NCI-H69 (cell line): ENCODE measurements around the gene SLC14A1.

Experiments used
- DNase-seq: peaks from one replicate; lab custom pipeline; 2025; lab: John Stamatoyannopoulos, UW

SLC14A1 gene

DNA sequence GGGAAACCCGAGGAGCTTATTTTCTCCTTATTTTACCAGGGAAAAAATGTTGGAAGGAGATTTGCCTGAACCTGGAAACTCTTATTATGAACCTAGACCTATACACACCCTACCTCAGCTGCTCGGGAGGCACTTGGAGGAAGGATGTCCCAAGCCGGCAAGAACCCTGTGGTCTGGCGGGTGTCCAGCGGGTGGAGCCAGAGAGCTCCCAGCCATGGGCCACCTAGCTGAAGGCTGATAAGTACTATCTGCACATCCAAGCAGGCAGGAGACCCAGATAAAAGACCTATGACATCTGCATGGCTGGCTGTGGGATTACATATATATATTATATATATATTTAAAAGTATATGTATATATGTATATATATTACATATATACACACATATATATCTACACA, 1.1 kb upstream of the SLC14A1 start:
- peak; percentile 93 for DNase-seq

DNA sequence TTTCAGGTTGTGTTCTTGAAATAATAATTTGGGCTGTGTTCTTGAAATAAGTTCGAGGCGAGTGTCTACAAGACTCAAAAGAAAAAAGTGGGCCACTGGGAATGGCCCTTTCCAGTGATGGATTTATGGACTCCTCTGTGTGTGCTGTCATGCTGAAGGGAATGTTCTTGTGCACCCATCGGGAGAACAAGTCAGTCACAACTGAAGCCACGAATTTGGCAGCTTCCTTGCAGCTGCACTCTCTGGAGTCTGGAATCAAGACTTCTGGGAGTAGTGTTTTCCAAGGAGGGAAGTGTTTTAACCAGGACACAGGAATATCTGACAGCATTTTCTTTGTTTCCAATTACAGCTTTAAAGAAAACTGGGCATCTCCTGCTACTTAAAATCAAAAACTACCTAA, 620 bp downstream of the SLC14A1 start:
- no peak for DNase-seq

DNA sequence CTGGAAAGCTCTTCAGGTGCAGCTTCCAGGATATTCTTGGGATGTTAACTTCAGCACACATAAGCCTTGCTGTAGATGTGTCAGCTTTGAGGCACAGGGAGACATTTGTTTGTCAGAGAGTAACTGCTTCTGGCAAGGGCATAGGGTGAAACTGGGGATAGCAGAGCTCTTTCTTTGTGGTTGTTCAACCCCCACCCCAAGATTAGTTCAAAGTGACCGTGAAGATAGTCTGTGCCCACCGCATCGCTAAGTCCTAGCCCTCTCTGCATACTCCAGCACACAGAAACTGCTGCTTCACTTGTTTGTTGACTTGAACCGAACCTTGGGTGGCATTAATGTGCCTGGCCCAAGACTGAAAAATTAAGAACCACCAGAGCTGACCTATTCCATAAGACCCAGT, 1.4 kb downstream of the SLC14A1 start:
- DNase-seq, result no peak

DNA sequence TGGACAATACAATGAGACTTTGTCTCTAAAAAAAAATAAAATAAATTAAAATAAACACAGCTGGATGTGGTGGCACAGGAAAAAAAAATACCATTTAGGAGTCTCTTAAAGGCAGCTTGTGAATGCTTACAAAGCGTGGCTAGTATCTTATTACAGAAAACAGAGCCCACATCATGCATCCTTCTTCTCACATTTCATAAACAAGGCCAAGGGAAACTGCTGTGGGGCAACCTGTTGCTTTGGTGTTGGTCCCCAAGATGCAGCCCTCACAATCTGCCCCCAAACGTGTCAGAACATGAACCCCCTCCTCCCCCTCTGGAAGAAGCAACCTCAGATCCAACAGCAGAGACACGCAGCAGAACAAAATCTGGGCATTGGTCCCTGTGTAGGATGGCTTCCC, 2.6 kb downstream of the SLC14A1 start:
- DNase-seq, result no peak

DNA sequence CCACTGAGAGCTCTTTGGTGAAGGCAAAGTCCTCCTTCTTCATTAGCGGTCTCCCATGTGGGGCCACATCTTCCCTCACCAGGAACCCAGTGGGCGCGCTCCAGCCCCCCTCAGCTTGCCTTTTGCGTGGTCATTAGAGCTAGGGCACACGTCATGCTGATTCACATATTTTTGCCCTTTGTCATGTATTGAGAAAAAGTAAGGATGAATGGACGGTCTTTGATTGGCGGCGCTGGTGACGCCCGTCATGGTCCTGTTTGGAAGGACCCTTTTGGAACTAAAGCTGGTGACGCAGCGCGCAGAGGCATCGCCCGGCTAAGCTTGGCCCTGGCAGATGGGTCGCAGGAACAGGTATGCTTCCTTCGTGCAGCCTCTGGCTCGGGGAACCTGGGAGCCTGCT, 3.1 kb downstream of the SLC14A1 start:
- DNase-seq, result no peak

DNA sequence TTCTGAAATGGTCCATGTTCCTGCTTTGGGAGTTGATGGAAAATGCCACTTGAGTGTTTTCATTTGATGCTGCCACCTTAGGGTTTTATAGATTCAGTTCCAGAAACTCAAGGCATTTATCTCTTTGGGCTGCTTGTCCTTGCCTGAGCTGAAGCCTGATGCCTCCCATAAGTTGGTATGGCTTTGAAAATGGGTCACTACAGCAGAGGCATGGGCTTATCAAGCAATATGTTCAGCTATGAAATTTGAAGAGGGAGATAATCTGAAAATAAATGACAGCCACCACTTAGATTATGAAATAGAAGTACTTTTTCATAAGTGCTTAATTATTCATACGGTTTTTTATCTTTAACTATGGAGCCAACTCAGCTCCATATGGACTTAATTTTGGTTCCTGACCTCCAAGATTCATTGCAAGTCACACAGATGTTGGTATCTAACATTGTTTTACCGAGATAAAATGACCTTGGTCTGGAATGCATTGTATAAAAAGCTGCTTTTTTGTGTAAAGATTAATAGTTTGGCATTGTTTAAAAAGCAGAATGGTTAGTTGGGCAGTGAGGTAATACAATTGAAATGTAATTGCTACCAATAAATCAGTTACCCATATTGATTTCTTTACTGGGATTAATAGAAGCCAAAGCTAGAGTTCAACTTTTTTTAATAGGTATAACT, 4.5 kb downstream of the SLC14A1 start:
- DNase-seq, result no peak

DNA sequence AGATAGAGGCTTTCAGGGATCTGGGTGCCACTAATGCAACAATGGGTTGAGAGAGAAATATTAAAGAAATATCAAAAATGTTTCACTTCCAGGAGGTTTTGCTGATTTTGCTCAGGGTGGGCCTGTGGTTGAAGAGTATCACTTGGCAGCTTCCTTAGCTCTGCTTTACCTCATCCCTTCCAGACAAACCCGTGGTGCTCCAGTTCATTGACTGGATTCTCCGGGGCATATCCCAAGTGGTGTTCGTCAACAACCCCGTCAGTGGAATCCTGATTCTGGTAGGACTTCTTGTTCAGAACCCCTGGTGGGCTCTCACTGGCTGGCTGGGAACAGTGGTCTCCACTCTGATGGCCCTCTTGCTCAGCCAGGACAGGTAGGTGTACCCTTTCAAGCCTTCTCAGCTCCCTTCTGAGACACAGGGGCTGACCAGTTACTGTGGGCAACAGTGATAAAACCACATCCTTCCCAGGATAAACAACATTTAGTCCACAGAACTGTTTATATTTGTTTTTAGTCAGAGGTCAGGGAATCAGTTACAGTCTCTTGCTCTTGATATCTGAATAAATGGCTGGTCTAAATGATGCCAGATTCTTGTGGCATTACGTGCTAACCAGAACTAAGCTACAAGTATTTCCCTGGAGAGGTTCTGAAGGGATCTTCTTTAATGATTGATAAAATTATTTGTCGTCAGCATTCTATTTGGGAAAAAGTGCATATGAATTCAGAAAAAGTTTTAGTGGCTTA, 7.0 kb downstream of the SLC14A1 start:
- DNase-seq, result no peak

DNA sequence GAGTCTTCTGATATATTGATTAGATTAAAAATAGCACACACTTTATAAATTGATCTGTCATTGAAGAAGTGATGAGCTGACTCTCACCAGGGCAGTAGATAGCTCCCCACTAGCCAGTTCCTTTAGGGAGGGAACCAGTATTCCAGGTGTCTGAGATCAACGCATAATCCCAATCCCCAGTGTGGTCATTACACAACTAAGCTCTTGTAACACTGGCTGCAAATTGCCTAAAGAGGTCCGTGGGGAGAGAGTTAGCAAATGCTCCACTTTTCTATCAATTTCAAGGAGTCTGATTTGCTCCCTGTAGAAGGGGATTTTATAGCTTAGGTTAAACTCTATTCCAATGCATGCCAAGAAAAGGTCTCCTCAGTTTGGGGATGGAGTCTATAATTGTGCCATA, 7.7 kb downstream of the SLC14A1 start:
- DNase-seq, result no peak

DNA sequence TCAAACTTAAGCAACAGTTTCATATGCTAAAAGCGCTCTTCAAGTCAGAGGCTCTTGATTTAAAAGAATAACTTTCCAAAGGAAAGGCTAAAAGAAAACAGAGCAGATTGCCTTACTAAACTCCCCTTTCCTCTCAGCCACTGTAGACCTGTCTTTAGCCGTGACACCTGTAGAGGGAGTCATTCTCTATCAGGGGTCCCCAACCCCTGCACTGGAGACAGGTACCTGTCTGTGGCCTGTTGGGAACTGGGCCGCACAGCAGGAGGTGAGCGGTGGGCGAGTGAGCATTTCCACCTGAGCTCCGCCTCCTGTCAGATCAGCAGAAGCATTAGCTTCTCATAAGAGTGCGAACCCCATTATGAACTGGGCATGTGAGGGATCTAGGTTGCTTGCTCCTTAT, 9.6 kb downstream of the SLC14A1 start:
- peak; percentile 65 for DNase-seq

DNA sequence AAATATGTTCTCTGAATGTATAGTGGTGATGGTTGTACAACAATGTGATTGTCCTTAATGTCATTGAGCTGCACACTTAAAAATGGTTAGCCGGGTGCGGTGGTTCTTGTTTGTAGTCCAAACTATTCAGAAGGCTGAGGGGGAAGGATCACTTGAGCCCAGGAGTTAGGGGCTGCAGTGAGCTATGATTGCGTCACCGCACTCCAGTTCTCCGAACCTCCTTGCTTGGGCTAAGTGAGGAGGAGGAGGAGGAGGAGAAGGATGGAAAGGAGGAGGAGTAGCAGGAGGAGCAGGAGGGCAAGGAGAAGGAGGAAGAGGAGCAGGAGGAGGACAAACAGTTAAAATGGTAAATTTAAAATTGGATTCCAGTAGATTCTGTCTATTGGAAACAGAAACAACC, 10.5 kb downstream of the SLC14A1 start:
- DNase-seq, result no peak

DNA sequence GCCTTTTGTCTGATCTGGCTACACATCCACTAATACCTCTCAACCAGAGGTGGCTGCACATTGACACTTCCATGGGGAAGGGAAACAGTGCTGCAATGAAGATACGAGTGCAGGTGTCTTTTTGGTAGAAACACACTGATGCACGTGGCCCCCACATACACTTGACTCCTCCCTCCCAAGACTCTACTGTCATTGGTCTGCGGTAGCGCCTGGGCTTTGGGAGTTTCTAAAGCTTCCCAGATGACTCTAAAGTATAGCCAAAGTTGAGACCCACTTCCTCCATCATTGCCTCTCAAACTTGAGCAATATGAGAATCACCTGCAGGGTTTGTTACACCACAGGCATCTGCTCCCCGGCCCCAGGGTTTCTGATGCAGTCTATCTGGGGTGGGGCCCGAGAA, 11.0 kb downstream of the SLC14A1 start:
- DNase-seq, result no peak

DNA sequence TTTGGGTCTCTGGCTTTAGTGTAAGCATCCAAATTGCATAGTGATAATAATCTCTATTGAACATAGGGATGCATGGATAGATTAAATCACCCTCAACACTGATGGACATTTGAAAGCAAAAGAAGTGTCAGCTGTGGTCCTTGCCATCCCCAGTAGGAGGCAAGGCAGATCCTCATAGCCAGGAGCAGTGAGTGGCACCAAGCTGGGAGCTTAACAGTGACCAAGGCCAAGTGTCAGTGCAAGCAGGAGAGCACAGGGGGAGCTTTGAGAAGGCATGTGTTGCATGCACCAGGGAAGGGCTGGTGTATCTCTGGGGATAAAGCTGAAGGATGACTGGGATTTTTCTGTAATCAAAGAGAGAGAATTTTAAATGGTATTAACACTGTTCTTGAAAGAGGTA, 14.7 kb downstream of the SLC14A1 start:
- peak; percentile 82 for DNase-seq

DNA sequence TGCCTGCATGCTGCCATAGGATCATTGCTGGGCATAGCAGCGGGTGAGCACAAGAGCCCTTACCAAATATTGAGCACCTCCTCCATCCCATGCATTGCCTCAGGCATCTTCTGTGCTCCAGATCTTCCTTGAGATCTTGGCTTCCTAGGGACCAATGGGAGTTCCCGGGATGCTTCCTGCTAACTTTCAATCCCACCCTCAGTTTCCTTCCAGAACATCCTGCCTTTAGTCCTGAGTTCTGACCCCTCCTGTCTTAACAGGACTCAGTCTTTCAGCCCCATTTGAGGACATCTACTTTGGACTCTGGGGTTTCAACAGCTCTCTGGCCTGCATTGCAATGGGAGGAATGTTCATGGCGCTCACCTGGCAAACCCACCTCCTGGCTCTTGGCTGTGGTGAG, 15.3 kb downstream of the SLC14A1 start:
- no peak for DNase-seq

DNA sequence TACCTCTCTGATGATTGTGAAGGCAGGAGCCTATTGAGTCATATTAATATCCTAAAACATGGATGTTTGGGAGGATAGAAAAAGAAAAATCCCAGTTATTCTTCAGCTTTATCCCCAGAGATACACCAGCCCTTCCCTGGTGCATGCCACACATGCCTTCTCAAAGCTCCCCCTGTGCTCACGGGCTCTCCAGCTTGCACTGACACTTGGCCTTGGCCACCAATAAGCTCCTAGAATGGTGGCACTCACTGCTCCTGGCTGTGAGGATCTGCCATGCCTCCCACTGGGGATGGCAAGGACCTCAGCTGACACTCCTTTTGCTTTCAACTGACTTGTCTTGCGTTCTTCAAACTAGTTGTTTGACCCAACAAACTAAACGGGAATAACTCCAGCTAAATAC, 15.9 kb downstream of the SLC14A1 start:
- no peak for DNase-seq

DNA sequence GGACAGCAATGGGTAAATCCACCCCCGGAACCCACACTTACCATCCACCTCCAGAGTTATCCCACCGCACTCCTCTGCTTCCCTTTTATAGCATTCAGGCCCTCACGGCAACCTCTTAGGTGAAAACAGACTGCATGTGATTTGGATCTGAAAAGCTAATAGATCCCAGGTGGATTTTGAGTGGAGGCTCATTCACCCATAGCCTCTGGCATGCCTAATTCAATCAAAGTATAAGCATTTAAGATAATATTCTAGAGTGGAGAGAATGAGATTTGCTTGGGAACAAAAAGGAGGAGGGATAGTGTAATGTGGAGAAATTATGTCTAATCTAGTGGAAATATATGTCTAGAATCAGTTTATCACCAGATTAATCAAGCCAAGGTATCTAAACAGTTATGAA, 17.1 kb downstream of the SLC14A1 start:
- no peak for DNase-seq

DNA sequence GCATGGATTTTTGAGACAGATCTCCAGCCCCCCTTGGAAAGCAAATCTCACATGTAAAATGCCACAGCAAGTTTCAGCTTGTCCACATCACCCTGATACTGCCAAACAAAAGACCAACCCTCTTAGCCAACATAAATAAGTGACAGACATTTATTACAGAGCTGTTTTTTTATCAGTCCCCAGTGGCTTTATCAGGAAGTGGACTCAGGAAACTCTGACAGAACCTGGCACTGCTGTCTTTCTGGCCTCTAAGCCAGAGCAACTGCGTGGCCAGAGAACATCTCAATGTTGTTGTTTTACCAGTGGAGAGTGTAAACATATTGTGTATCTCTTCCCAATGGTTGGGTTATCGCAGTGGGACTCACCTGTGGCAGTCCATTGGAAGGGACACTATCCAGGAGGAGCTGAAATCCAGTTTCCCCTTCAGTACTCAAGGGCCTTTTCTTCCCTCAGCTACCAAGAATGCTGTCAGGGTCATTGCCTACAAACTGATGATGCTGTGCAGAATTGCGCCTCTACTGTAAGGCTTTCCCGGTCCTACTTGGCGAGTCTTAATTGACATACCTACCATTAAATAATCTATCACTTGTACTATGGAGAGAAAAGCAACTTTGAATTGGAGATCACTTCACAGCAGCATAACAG, 22.0 kb downstream of the SLC14A1 start:
- peak; percentile 69 for DNase-seq

DNA sequence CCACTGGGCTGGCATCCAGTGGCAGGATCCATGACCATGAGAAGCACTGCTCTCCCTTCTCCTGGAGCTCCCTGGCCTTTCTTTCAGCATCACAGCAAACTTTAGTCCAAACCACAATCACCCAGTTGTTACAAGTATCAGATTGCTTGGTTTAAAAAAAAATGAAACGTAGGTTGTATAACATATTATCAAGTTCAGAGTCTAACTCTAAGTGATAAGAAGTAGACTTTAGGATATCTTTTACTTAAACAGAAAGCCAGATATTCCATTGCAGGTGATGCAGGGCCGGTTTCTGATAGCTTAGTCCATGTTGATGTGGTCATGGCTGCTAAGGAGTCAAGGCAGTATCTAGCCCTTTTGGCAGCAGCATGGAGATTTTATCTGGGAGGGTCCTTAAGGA, 24.5 kb downstream of the SLC14A1 start:
- no peak for DNase-seq

DNA sequence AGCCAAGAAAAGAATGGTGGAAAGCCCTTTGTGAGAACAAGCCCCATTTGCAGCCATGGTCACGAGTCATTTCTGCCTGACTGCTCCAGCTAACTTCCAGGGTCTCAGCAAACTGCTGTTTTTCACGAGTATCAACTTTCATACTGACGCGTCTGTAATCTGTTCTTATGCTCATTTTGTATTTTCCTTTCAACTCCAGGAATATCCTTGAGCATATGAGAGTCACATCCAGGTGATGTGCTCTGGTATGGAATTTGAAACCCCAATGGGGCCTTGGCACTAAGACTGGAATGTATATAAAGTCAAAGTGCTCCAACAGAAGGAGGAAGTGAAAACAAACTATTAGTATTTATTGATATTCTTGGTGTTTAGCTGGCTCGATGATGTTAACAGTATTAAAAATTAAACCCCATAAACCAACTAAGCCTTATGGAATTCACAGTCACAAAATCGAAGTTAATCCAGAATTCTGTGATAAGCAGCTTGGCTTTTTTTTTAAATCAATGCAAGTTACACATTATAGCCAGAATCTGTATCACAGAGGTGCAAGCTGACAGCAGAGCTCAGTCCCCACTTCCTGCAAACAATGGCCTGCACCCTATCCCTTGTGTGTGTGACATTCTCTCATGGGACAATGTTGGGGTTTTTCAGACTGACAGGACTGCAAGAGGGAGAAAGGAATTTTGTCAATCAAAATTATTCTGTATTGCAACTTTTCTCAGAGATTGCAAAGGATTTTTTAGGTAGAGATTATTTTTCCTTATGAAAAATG, 26.1 kb downstream of the SLC14A1 start:
- DNase-seq, result peak; percentile 49

DNA sequence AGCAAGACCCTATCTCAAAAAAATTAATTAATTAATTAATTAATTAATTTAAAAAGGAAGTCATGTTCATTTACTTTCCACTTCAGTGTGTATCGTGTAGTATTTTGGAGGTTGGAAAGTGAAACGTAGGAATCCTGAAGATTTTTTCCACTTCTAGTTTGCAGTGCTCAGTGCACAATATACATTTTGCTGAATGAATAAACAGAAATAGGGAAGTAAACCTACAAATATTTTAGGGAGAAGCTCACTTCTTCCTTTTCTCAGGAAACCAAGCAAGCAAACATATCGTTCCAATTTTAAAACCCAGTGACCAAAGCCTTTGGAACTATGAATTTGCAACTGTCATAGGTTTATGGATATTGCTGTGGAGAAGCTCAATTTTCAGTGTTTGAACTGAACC, 27.8 kb downstream of the SLC14A1 start:
- DNase-seq, result no peak

DNA sequence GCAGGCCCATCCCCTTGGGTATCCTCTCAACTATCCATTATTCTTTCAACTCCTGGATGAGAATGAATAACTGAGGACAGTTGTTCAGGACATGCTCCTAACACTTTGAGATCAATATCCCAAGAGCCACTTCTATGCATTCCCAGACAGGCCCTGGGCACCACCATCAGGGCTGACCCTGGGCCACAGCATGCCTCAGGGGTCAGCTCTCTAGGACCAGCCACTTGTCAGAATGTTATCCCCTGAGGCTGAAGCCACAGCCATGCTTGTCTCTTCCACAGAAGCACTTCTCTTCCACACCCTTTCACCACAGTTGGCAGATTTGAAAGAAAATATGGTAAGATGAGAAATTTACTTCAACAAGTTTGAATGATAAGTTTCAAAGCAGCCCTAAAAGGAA, 28.7 kb downstream of the SLC14A1 start:
- DNase-seq, result no peak

DNA sequence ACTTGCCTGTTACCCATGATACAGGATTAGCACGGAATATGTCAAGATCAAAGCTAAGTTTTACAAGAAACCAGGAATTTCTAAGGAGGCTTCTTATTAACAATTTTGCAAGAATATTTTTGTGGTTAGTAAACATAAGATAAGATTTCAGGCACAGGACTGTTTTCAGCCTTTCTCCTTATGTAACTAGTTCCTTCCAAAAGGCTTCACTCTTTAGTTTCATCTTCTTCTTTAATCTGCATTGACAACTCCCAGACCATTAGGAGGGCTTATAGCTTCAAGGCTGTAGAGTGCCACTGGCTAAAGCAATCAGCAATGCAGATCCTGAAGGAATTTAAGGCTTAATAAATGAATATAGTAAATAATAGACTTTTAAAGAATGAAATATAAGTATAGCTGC, 29.3 kb downstream of the SLC14A1 start:
- DNase-seq, result no peak

DNA sequence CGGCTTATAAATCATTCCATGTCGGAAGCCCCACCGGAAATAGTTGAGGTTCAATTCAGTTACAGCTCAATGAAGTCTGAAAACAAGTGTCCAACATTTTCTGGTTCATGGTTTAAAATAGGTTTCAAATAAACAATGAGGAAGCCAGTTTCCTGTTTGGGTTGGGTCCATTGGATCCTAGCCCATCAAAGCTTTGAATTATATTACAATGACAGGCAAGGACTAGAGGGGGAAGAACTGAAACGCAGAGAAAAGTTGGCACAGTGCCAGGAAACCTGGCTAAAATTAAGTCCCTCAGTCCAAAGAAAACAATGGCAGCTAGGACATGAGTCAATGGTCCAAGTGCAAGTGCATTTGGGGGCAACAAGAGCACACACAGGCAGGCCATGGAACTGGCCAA, 32.0 kb downstream of the SLC14A1 start:
- peak; percentile 91 for DNase-seq

DNA sequence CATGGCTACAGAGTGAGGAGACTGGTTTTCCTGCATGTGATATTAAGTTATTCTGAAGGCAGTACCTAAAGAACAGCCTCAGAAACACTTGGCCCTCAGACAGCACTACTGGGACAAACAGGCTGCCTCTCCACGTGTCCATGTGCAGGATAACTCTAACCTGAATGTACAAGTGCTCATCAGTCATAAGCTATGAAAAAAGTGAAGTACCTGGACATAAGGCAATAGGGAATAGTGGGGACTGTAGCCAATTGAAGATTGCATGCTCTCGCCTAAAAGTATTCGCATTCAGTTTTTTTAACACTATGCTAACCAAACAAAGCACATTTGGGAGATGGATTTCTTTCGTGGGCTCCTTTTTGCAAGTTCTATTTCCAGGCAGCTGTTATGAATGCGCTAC, 33.0 kb downstream of the SLC14A1 start:
- no peak for DNase-seq
